SW480 (cell line): ENCODE data around the gene POLR3C.
"Not testable (repeated sequence)": the region's sequence is repeated elsewhere in the genome, so short reads cannot be mapped to it uniquely, and the experiment has no call there.

Source experiments
- DNase-seq: peaks from one replicate; pipeline ENCODE4 v3.0.0-alpha.2; 2016; ENCODE audit warnings: low spot score

The POLR3C gene

DNA sequence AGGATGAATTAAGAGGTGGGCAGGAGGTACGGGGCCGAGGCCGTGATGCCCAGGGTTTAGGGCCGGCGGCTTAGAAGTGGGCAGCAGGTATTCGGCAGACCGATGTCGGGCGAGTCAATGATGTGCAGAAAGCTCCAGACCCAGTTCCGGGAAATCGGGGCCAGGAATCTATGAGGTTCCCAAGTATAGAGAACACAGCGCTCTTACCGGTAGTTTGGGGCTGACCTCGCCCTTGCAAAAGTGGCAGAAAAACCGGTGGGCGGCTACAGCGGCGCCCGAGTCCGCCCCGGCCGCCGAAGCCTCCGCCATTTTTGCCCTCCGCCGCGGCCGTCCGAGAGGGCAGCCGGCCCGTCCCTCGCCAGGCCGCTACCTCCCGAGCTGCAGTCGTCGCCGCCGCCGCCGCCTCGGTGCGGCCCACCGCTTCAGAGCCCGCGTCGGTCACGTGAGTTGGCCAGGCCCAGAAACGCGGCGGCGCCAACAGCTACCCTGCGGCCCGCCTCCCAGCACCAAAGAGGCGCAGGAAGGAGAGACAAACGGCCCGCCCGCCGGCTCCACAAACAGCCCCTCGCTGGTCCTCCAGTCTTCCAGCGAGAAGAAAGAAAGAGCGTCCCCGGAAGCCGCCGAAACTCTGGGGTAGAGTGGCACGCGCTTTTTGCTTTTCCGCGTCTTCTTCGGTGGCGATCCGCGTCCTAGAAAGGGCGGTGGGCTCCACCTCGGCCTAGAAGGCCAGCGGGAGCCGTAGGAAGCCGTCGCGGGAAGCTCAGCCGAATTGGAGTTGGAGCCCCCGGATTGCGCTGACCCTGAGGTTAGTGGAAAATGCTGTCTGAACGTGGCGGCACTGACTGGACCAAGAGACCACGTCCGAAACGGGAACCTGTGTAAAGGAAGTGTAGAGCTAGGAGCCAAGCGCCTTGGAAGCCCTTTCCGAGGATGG lies at the start of gene POLR3C, which contains the start of gene RNF115:
Gene POLR3C, plus strand, starts transcription at position 636 of the 934 bp plus-strand sequence. CDS start 1,577 bp downstream, outside the sequence.
Gene RNF115, minus strand, starts transcription at position 531 of the 934 bp plus-strand sequence. Its CDS starts 222 bp downstream, at position 309.
- DNase-seq, result peak; percentile 90

DNA sequence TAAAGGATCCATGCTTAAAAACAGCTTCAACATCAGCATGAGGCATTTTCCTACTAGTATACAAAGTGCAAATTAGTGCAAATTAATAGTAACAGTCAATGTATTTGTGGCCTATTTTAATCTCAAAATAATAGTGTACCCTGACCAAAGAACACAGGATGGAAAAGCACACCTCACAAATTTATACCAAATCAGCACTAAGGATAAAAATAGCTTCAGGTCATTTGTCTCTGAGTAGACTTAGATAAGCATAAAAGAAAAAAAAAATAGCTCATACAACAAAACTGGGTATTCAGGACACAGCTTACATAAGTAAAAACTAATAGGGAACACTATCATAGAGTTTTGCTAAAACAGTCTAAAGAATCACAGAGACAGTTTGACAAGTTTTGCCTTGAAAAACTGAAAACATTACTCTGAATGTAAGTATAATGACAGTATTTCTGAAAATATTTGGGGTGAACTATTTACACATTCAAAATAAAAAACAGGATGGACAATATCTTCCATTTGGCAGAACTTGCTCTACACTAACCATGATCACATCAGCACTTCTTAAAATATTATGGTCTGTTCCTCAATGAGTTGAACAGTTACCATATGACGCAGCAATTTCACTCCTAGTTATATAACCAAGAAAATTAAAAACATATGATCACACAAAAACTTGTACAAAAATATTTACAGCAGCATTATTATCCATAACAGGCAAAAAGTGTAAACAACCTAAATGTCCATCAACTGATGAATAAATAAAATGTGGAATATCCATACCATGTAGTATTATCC lies 46.4 kb upstream of the POLR3C start:
- no peak for DNase-seq

DNA sequence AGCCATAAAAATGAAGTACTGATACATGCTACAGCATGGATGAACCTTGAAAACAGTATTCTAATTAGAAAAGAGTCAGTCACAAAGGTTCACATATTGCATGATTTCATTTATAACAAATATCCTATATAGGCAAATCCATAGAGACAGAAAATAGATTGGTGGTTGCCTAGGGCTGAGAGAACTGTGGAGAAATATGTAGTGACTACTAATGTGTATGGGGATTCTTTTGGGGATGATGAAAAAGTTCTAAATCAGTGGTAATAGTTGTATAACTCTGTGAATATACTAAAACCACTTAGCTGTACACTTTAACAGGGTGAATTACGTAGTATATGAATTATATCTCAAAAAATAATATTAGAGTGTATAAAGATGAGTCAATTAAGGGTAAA lies 45.9 kb upstream of the POLR3C start:
- DNase-seq, result no peak

DNA sequence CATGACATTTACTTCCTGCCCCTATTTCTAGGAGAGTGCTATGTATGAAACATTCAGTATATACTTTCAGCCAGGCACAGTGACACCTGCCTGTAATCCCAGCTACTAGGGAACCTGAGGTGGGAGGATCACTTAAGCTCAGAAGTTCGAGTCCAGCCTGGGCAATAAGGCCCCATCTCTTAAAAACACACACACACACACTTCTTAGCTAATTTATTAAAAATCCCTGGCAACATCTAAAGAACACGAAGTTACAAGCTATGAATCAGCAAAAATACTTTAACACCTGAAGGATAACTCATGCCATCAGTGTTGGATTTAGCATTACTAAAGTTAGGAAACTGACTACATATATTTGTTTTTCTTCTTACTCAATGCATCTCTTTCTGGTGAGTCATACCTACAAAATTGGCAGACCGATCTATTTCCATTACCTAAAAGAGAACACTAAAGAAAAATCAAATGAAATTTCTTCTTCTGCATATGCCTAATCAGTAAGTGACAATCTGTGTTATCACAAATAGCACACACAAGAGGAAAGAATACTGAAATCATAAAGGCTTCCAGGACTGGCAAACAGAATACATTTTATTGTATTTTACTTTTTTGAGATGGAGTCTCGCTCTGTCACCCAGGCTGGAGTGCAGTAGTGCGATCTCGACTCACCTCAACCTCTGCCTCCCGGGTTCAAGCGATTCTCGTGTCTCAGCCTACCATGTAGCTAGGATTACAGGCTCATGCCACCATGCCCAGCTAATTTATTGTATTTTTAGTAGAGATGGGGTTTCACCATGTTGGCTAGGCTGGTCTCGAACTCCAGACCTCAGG lies 41.5 kb upstream of the POLR3C start:
- peak; percentile 29 for DNase-seq

DNA sequence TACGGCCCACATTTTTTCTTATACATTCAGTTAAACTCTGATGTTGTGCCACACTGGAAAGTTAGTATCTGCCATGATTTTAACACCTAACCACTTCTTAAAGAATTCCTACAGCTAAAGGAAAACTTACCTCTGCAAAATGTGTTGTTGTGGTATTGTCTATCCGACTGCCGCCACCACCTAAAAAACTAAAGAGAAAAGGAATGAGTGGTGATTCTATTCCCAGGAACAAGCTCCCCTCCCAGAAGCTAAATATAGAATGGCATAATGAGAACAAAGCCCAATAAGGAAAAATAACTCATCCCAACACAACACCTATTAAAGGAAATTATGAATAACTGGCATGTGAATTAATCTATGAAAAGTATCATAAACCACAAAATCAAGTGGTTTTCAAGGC lies 39.6 kb upstream of the POLR3C start:
- DNase-seq, result no peak

DNA sequence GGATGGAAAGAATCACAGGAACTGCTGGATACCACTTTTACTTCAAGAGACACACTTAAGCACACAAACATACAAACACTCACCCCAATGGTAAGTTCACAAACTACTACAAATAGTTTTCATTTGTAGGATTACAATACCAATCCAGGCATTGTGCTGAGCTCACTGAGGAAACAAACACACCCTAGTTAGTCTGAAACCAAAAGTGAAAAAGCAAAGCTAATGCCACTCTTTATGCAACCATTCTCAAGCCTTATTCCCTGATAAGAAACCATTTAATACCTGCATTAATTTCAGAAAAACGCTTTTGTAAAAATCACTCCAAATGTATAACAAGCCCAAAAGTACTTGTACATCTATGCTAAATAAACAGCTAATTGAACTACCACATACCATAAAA lies 38.5 kb upstream of the POLR3C start:
- DNase-seq, result no peak

DNA sequence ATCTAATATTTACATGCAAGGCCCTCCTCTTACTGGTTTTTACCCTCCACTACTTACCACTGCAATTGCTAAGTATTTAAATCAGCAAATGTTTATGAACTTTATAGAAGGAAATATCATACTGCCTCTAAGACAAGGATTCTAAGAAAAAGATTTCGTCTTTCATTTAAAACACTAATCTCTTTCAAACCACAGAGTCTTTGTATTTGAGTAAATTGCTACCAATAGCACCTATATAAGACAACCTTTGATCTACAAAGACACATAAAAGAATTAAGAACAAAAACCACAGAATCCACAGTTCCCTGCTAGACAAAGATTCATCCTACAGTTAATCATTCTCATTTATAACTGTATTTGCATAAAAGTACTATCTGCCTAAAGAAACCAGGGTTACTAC lies 37.7 kb upstream of the POLR3C start:
- DNase-seq, result no peak

DNA sequence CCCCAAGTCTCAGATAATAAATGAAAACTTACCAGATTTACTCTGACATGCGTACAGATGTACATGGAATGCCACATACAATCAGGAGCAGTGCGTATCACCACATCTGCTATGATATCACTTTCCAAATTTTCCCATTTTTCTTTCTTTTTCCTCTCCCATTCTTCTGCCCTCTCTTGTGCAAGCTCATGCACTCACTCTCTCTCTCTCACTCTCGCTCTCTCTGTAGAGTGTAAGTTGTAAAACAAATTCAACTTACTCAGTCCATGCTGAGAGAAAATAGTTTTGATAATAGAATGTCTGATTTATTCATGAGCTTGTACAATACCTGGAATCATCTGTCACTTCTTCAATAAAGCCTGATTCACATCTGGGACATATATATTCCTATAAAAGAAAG lies 35.4 kb upstream of the POLR3C start:
- no peak for DNase-seq

DNA sequence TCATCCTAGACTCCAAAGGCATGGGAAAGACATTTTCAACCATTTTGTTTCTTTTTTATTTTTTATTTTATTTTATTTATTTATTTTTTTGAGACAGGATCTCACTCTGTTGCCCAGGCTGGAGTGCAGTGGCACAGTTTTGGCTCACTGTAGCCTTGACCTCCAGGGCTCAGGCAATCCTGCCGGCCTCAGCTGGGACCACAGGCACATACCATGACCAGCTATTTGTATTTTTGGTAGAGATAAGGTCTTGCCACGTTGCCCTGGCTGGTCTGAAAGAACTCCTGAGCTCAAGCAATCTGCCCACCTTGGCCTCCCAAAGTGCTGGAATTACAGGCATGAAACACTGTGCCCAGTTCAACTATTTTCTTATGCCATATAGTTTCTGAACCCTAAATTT lies 32.1 kb upstream of the POLR3C start:
- DNase-seq, result not testable (repeated sequence)

- no peak for DNase-seq
Measured at GRCh38 chr1:145792484-145792883, 31.5 kb upstream of the POLR3C start.

DNA sequence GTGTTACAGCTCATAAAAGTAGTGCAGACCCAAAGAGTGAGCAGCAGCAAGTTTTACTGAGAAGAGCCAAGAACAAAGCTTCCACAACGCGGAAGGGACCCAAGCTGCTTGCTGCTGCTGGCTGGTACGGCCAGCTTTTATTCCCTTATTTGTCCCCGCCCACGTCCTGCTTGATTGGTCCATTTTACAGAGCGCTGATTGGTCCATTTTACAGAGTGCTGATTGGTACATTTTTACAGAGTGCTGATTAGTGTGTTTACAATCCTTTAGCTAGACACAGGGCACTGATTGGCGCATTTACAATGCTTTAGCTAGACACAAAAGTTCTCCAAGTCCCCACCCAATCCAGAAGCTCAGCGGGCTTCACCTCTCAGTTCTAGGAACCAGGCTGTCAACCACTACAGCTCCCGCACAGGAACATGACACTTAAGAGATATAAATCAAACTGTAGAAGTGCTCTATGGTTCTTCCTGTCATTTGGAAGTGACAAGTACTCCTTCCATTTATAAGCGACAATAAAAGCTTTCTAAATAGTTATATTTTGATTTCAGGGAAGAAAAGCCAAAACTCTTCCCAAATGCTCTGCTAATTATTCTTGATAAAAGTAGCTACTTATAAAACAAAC lies 28.6 kb upstream of the POLR3C start:
- no peak for DNase-seq

GRCh38 chr1:145796753-145797152 lies 27.2 kb upstream of the POLR3C start:
- DNase-seq, result no peak

GRCh38 chr1:145799806-145800205 lies 24.2 kb upstream of the POLR3C start:
- DNase-seq, result no peak

DNA sequence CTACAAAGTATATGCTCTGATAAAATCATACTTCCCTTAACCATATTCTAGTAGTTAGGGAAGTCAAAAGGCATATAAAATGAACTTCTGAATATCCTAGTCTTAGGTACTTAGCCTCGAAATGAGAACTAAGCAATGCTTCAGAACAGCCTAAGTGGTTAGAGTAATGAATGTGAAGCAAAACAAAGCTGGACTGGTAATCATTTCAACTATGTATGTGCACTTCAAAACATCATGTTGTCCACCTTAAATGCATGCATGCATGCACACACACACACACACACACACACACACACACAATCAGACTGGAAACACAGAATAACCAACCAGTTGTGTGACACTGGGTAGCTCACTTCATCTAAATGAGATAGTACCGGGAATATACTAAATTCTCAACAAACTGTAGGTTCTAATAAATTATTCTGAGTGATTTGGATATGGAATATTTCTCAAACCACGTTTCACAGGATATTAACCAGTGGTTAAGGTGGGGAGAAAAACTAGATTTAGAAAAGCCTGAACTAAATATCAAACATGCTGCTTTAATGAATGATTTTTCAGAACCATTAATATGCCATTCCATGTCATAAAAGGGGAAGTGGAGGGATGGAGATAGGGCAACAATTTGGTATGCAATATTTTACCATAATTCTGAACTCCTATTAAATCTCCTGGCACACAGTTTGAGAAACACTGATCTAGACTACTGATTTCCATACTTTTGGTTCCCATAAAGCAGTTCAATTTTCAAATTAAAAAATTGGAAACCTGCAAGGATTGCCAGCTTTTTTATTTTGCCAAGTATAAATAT lies 19.6 kb upstream of the POLR3C start:
- DNase-seq, result no peak

DNA sequence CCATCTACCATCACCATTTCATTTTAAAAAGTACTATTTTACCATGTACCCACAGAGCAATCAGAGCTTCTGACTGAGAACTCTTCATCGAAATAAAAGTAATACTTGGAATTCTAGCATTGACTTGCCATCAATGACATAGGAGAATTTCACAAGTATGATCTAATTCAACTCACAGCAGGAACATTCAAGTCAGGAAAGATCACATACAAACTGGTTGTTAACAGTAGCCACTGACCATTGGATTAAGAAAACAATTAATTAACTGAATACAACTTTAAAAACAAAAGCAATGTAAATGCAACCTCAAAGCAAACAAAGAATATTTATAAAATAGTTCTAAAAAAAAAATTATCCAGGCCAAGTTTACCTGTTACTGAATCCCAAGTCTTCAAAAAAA lies 18.9 kb upstream of the POLR3C start:
- DNase-seq, result no peak

- DNase-seq, result no peak
Measured at GRCh38 chr1:145806408-145806807, 17.6 kb upstream of the POLR3C start.

GRCh38 chr1:145806844-145807243 lies 17.2 kb upstream of the POLR3C start:
- DNase-seq, result no peak

GRCh38 chr1:145812977-145813810 lies 10.8 kb upstream of the POLR3C start:
- not testable (repeated sequence) for DNase-seq

DNA sequence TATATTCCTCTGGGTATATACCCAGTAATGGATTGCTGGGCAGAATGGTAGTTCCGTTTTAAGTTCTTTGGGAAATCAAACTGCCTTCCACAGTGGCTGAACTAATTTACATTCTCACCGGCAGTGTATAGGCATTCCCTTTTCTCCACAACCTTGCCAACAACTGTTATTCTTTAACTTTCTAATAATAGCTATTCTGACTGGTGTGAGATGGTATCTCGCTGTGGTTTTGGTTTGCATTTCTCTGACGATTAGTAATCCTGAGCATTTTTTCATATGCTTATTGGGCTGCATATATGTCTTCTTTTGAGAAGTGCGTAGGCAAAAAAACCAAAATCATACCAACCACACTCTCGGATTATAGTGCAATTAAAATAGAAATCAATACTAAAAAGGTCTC lies 5.9 kb upstream of the POLR3C start:
- DNase-seq, result not testable (repeated sequence)
